D341Med (cell line): ENCODE data around the gene SPATA19.
"Not testable (repeated sequence)": the region's sequence is repeated elsewhere in the genome, so short reads cannot be mapped to it uniquely, and the experiment has no call there.

Experiments used
- DNase-seq: peaks from one replicate; pipeline ENCODE4 v3.0.0; 2012; ENCODE audit warnings: low spot score

The SPATA19 gene

GRCh38 chr11:133845413-133845812 lies at the start of gene SPATA19:
SPATA19 (minus strand) TSS chr11:133845513; CDS start chr11:133845446, 67 bp downstream.
- no peak for DNase-seq

GRCh38 chr11:133895061-133895479 lies 49.8 kb upstream of the SPATA19 start:
- DNase-seq, result no peak

GRCh38 chr11:133893381-133893780 lies 48.1 kb upstream of the SPATA19 start:
- no peak for DNase-seq

DNA sequence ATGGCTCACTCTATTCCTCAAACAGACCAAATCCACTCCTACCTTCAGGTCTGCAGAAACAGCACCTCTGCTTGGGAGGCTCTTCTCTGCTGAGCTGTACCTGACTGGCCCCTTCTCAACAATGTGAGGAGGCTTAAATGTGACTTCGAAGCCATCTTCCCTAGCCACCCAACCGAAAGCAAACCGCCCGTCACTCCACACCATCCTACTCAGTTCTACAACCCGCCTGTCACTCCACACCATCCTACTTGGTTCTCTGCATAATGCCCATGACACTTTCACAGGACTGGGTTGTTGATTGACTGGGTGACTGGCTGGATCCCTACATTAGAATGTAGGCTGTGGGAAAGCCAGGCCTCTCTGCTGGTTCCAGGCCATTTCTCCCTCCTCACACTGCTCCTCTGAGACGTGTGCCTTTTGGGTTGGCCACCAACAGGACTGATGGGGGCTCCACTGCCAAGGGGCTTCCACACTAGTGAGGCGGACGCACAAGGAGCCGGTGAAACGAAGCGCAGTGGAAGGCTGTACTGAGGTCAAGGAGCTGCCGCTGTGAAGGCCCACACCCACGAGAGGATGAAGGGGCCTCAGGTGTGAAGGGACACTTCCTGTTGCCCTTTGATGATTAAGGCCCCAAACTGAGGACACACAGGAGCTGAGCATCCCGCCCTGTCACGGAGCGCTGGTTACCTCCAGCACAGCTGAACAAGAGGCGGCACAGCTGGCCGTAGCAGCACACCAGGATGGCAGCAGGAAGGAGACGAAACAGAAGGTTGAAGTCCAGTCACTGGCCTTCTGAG lies 47.5 kb upstream of the SPATA19 start:
- no peak for DNase-seq

DNA sequence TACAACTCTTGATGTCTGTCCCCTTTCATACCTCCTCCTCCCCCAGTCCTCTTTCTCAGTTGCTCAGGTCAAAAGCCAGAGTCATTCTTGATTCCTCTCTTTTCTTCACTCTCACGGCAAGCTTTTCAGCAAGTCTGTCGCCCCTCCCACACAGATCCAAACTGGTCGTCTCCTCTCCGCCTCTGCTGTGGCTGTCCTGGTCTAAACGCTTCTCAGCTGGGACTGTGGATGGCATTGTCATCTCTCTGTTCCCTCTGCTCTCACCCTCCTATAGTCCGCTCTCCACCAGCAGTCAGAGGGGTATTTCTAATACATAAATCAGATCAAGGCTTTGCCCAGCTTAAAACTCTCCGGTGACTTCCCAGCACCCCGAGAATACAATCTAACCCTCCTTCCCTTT lies 46.8 kb upstream of the SPATA19 start:
- DNase-seq, result no peak

GRCh38 chr11:133889893-133890292 lies 44.6 kb upstream of the SPATA19 start:
- DNase-seq, result no peak

DNA sequence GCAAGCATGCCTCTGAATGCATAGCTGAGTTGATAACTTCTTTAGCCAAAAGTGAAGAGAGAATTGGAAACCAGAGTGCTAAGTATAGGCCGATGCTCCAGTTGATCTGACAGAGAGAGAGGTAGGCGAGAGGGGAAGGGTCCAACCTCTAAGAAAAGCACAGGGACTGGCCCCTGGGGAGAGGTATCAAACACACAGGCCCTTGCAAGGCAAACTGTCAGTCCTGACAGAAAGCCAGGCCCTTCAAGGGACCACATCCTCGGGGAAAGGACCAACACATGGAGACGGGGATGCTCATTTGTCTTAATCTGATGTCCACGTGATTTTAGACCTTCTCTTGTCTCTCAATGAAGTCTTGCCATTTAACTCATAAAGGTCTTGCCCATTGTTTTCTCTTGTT lies 43.9 kb upstream of the SPATA19 start:
- no peak for DNase-seq

DNA sequence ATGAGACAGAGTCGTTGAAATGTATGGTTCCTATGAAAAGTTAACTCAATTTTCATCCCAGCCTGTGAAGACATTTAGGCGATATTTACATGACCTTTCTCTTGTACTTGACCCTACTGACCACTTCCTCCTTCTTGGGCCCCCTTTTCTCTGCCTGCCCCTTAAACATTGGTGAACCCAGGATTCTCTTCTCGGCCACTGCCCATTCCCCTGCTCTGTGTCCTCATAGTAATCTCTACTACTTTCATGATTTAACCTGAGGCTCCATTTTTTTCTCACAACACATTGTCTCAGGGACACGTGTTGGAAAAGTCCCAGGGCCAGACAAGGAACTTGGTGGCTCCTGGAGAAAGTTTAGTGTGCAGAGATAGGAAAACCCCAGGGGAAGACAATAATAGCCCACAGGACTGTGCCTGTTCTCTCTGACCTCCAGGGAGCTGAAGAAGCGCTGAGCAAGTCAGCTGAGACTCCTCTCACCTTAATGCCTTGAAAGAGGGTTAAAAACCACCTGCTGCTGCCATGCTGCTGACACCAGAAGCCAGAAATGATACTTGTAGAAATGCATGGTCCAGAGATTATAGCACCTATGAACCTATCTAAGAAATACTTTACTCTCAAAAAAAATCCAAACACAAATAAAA lies 42.5 kb upstream of the SPATA19 start:
- no peak for DNase-seq

DNA sequence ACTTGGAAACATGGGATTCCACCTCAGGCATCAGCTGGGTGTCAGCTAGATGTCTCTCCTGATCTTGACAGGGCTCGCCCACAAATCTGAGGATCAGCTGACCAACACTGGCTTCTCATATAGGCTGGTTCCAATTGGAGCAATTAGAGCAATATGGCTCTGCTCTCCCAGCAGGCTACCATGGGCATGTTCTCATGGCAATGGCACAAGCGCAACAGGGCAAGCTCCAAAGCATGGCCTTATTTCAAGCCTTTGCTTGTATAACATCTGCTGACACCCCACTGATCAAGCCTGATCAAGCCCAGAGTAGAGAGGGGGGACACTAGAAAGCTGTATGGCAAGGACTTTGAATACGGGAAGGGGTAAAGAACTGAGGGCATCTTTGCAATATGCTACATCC lies 40.7 kb upstream of the SPATA19 start:
- DNase-seq, result no peak

- no peak for DNase-seq
Observed at GRCh38 chr11:133872160-133872559, 26.8 kb upstream of the SPATA19 start.

DNA sequence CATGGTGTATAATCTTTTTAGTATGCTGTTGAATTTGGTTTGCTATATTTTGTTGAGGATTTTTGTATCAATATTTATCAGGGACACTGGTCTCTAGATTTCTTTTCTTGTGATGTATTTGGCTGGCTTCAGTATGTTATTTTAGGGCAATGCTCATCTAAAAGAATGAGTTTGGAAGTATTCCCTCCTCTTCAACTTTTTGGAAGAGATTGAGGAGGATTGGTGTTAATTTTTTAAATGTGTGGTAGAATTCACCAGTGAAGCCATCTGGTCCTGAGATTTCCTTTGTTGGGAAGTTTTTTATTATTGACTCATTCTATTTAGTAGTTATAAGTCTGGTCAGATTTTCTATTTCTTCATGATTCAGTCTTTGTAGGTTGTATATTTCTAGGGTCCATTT lies 22.1 kb upstream of the SPATA19 start:
- no peak for DNase-seq

- DNase-seq, result no peak
Observed at GRCh38 chr11:133865466-133865865, 20.2 kb upstream of the SPATA19 start.

DNA sequence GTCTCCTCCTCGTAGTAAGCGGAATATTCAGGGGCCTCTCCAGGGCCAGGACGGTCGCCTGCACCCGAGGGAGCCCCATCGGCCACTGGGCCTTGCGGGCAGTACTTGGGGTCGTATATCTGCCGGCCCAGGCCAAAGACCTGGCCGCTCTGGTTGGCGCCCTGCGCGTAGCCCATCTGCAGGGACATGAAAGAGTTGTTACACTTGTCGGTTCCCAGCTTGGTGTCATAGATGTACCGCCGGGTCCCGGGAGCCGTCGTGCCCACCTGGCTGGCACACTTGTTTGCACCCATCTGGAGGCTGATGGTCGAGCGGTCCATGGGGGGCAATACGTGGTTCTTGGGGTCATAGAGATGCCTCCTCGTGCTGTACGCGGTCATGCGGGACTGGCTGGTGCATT lies 19.4 kb upstream of the SPATA19 start:
- no peak for DNase-seq

- no peak for DNase-seq
Observed at GRCh38 chr11:133860151-133860550, 14.8 kb upstream of the SPATA19 start.

- not testable (repeated sequence) for DNase-seq
Observed at GRCh38 chr11:133854330-133854960, 9.1 kb upstream of the SPATA19 start.

DNA sequence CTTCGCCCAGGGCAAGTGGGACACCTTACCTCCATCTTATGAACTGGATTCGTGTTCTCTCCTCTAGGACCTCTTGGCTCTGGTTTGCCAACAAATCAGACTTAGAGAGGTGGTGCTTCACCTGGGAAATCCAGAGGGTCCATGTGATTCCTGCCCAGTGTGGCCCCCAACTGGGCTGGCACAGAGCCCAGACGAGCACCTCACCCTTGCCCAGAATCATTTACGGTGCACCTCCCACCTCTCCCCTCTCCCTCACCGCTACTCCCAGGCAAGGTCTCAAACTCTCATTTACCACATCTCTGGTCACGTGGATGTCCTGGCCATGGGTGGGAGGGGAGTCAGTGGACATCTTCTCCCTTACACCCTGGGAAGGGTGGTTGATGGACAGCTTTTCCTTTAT lies 1.1 kb downstream of the SPATA19 start:
- no peak for DNase-seq

DNA sequence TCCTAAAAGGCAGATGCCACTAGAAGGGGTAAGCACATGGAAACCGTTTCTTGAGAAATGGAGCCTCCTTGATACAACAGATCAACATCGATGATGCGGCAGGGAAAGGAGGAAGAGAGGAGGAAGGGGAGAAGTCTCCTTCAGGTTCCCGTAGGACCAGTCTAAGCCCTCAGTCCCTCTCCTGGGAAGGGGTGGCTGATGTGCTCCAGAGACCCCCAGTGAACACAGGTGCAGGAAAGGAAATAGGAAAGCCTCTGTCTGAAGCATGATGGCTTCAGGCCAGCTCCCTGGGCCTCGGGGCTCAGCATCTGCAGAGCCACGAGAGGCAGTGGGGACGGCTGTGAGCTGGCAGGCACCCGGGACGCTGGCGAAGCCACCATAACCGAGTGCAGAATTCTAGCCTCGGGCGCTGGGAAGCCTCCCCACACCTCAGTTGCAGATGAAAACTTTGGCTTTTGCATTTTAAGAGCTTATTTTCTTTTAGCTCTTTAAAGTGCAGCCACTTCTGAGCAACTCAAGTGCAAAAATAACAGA lies 1.8 kb downstream of the SPATA19 start:
- DNase-seq, result no peak

- no peak for DNase-seq
Observed at GRCh38 chr11:133842730-133843129, 2.6 kb downstream of the SPATA19 start.

GRCh38 chr11:133842053-133842452 lies 3.3 kb downstream of the SPATA19 start:
- DNase-seq, result no peak

GRCh38 chr11:133841279-133842043 lies 3.9 kb downstream of the SPATA19 start:
- no peak for DNase-seq

DNA sequence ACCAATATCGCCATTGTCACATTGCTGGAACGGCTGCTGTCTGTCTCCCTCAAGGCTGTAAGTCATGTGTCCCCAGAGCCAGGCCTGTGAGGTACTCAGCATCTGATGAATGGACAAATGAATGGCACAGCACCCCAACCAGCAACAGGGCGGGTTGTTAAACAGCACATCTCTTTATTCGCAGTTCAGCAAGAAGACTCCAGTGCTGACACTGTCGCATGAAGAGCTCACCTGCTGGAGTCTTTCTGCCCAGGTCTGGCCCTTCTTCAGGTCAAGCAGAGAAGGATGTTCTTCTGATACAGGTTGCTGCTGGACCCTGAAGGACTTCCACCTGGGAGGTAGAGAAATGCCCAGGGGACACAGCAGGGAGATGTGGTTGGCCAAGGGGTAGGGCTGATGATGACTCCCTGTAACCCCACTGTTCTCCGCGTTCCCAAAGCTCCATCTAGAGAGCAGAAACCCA lies 4.8 kb downstream of the SPATA19 start:
- no peak for DNase-seq
